Measurements from ENCODE around the gene PSEN2.
"Not testable (repeated sequence)": the region's sequence is repeated elsewhere in the genome, so short reads cannot be mapped to it uniquely, and the experiment has no call there.

PSEN2 gene

DNA sequence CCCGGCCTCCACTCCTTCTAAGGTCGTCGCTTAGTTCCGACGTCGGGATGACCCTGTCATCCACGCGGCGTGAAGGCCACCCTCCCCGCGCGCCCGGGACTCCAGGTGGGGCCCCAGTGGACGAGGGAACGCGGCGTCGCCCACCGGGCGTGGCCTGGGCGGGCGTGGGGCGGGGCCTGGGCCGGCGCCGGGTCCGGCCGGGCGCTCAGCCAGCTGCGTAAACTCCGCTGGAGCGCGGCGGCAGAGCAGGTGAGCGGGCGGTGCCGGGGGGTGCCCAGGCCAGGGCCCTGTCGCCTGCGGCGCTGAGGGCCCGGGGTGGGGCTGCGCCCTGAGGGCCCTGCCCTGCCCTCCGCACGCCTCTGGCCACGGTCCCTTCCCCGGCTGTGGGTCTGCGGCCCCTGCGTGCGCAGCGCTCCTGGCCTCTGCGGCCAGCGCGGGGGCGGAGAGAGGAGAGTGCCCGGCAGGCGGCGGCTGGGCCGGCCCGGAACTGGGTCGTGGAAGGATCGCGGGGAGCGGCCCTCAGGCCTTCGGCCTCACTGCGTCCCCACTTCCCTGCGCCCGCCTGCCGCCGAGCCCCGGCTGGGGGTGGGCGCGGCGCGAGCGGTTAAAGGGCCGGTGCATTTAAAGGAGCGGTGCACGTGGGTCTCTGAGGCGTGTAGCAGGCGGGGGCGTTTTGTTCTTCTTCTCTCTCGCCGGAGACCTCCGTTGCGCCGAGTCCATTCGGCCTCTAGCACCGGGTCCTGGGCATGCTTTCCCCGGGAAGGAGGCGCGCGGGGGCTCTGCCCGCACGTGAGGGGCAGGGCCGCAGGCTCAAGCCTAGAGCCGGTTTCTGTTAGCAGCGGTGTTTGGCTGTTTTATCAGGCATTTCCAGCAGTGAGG lies at the start of gene PSEN2:
PSEN2 (plus strand) TSS at position 216 of the 879 bp plus-strand sequence. CDS start 11,292 bp downstream, outside the sequence.
- DNase-seq (ENCODE audit: low read depth) = peak; percentile 43

DNA sequence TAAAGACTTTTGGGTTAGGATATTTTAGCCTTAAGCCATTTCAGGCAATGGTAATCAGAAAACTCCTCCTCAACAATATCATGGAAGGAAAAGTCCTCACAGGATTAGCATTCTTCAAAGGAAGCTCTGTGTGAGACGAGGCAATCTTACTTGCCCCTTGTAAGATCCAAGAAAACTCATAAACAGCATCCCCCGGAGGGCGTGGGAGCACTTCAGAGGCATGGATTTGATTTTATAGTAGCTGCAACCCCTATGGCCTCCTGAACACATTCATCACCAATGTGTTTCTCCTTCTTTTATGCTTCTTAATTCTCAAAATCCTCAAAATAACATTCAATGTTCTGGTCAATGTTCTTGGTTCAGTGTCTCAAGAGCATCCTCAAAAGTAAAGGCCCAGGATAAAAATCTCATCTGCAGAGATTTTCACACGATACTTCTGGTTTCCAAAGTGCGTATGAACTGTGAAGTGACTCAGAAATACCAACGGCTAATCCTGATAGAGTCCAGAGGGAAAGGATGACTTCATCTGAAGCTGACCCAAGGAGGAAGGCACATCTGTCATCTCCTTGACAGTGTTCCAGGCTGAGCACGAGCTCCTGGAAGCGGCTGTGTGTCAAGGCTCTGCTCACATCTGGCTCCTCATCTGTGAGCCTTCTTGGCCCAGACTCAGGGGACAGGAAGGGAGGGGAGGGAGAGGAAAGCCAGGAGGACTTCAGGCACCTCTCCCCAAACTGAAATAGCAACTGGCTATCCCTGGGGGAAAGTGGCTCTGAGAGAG lies 49.3 kb upstream of the PSEN2 start:
- DNase-seq (ENCODE audit: low read depth) = peak; percentile 99

DNA sequence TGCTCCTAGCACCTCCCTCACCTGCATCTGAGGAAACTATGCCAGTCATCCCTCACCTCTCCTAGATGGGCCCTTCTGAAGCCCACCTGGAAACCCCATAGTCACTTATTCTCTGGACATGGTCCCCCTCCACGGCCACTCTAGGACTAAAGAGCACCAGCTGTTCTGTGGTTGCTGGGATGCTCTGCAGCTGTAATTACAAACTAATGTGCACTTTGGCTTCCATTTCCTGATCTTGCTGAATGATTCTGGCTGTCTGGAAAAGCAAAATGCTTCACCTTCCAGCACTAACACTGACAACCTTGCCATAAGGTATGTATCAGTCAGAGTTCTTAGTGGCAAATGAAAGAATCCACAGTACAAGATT lies 48.7 kb upstream of the PSEN2 start:
- peak; percentile 13 for DNase-seq (ENCODE audit: low read depth)

DNA sequence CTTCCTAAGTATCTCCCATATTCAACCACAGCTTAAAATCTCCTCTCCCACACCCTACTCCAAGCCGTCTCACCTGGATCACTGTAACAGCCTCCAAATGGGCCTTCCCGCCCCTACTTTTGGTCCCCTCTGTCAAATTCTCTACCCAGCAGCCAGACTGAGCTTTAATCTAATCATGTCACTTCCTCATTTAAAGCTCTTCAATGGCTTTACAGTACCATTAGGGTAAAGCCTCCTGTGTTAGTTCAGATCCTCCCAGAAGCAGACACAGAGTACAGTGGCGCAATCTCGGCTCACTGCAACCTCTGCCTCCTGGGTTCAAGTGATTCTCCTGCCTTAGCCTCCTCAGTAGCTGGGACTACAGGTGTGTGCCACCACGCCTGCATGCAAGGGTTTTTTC lies 46.8 kb upstream of the PSEN2 start:
- no peak for DNase-seq (ENCODE audit: low read depth)

GRCh38 chr1:226825037-226825745 lies 45.2 kb upstream of the PSEN2 start:
- DNase-seq (ENCODE audit: low read depth) = no peak

DNA sequence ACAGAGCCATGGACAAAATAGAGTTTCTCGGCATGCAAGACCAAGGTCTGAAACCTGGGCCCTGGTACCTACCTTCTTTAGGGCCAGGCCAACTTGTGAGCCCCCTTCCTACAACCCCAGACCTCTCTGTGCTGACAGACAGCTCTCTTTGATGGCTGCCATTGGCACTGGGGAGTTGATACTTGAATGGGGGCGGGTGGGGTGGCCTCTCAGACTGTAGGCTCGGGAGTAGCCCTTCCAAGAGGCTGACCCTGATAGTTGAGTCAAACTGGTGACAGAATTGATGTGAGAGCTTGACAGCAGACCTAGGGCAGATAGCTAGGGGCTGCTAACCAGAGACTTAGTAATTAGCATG lies 44.7 kb upstream of the PSEN2 start:
- DNase-seq (ENCODE audit: low read depth) = no peak

DNA sequence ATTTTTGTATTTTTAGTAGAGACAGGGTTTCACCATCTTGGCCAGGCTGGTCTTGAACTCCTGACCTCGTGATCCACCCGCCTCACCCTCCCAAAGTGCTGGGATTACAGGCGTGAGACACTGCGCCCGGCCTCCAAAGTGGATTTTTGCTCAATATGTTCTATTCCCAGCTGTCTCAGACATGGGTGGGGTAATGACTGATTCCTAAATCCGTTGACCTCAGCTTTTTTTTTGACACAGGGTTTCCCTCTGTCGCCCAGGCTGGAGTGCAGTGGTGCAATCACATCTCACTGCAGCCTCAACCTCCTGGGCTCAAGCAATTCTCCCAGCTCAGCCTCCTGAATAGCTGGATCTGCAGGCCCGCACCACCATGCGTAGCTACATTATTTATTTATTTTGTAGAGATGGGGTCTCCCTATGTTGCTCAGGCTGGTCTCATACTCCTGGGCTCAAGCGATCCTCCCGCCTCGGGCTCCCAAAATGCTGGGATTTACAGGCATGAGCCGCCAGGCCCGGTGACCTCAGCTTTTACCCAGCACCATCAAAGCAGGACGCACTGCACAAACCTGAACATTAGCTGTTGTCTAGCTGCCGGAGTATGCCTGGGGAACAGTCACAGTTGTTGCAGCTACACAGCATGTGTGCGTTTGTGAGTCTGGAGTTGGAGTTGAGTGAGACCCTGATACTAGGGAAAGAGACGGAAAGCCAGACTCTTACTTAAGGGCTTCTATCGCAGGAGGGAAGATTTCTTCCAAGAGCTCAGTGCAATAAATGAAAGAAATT lies 43.7 kb upstream of the PSEN2 start:
- DNase-seq (ENCODE audit: low read depth) = no peak

- no peak for DNase-seq (ENCODE audit: low read depth)
Measured at GRCh38 chr1:226827458-226827857, 43.0 kb upstream of the PSEN2 start.

- DNase-seq (ENCODE audit: low read depth) = peak; percentile 92
Measured at GRCh38 chr1:226827968-226828513, 42.4 kb upstream of the PSEN2 start.

GRCh38 chr1:226829105-226829504 lies 41.3 kb upstream of the PSEN2 start:
- DNase-seq (ENCODE audit: low read depth) = no peak

DNA sequence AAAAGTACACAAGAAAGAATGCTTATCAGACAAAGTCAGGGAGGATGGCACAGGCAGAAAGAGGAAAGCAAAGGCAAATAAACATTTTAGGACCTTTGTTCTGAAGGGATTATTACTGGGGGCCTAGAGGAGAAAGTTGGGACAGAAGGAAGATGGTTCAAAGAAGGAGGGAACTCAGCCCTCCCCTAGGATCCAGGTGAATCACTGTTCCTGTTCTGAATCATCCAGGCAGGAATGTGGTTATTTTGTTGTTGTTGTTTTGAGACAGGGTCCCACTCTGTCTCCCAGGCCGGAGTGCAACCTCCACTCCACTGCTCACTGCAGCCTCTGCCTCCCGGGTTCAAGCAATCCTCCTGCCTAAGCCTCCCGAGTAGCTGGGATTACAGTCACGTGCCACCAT lies 38.5 kb upstream of the PSEN2 start:
- DNase-seq (ENCODE audit: low read depth) = no peak

DNA sequence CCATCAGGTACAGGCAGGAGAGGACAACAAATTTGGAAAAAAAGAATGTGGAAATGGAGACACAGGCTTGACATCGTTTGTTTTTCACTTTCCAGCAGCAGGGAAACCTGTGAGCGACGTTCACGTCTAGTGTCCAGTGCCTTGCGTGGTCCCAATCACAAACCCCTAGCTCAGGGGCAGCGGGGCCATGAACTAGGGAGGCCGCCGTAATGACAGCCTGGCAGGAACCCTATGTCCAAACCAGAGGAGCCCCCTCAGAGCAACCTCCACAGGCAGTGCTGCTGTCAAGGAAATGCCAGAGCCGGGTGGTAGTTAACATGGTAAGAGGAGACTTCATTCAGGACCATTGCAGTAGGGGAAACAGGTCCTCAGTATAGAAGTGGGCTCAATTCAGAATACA lies 37.8 kb upstream of the PSEN2 start:
- no peak for DNase-seq (ENCODE audit: low read depth)

GRCh38 chr1:226834179-226834578 lies 36.2 kb upstream of the PSEN2 start:
- not testable (repeated sequence) for DNase-seq (ENCODE audit: low read depth)

- DNase-seq (ENCODE audit: low read depth) = not testable (repeated sequence)
Measured at GRCh38 chr1:226835396-226835795, 35.0 kb upstream of the PSEN2 start.

GRCh38 chr1:226837966-226838365 lies 32.5 kb upstream of the PSEN2 start:
- not testable (repeated sequence) for DNase-seq (ENCODE audit: low read depth)

- DNase-seq (ENCODE audit: low read depth) = no peak
Measured at GRCh38 chr1:226838456-226838855, 32.0 kb upstream of the PSEN2 start.

GRCh38 chr1:226845624-226846023 lies 24.8 kb upstream of the PSEN2 start:
- DNase-seq (ENCODE audit: low read depth) = no peak

- DNase-seq (ENCODE audit: low read depth) = no peak
Measured at GRCh38 chr1:226846786-226847185, 23.6 kb upstream of the PSEN2 start.

- not testable (repeated sequence) for DNase-seq (ENCODE audit: low read depth)
Measured at GRCh38 chr1:226854548-226854947, 15.9 kb upstream of the PSEN2 start.

- peak; percentile 65 for DNase-seq (ENCODE audit: low read depth)
Measured at GRCh38 chr1:226862890-226863289, 7.5 kb upstream of the PSEN2 start.

- peak; percentile 60 for DNase-seq (ENCODE audit: low read depth)
Measured at GRCh38 chr1:226863446-226863845, 7.0 kb upstream of the PSEN2 start.

DNA sequence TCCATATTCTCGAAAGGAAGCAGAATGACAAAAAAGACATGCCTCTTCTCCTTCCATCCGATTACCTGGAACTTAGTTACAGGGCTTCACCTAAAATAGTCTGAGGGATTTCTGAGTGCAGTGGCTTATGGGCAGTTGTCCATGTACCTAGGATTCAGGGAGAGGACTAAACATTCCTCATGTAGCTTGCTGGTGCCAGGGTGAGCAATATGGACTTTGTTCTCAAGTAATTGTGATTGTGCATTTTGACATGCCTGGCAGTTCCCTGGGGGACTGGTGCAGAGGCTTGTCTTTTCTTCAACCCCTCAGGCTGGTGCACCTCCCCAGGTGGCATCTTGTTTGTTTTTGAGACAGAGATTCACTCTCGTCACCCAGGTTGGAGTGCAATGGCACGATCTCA lies 6.1 kb upstream of the PSEN2 start:
- DNase-seq (ENCODE audit: low read depth) = no peak
